GM18861 (cell line): Measurements from ENCODE around the gene NCKAP5.

ENCODE experiments used
- ATAC-seq: cut with Tn5 transposase; IDR thresholded peaks from one replicate; pipeline ENCODE4 v1.9.1; 2021; ENCODE audit not compliant: unreplicated experiment

NCKAP5 gene

DNA sequence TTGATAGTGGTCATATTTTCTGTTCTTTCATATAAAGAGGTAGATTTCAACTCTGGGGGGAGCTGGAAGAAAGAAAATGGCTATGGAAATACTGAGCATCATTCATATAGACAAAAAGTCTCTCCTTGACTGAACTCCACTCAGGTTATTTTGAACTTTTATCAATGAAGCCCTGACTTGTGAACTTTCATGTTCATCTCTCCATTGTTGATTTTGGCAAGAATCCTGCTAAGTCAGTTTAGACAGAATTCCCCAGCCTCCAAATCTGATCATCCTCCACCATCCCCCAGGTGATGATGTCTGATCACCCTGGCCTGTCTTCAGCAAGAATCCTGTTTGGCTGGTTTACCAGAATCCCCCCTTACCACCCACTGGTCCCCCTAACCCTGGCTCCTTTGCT is 395.0 kb downstream of the NCKAP5 start:
- ATAC-seq, result no peak

- ATAC-seq, result no peak
These were observed 396.8 kb downstream of the NCKAP5 start for GRCh38 chr2:133171393-133172004.

DNA sequence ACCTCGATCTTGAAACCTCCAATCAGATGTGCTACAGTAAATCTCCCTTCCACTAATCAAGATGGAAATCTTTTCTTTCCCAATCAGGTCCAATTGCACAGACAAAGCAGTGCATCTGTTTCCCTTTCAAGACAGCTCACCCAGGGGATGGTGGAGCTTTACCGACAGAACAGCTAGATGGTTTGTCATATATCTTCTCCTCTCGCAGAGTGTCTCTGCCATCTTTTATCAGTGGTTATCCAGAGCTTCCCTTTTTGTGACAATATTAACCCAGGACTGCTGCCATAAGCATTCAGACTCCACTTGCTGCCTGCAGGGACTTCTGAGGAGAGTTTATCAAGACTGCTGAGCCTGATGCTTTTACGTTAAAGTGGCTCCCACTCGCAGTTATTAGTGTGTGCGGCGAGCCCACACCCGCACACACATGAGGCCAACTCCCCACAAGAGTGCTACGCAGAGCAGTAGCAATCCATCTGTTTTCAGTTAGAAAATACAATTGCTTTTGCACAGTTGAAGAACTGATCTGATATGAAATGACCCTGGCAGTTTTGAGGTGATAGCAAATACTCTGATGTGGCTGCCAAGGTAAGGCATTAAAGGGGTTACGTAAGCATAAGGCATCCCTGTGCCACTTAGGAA is 398.9 kb downstream of the NCKAP5 start:
- ATAC-seq, result no peak

- ATAC-seq, result no peak
These were observed 400.3 kb downstream of the NCKAP5 start for GRCh38 chr2:133167990-133168389.

- no peak for ATAC-seq
These were observed 401.0 kb downstream of the NCKAP5 start for GRCh38 chr2:133167223-133167622.

GRCh38 chr2:133166031-133166430 is 402.2 kb downstream of the NCKAP5 start:
- ATAC-seq, result no peak

DNA sequence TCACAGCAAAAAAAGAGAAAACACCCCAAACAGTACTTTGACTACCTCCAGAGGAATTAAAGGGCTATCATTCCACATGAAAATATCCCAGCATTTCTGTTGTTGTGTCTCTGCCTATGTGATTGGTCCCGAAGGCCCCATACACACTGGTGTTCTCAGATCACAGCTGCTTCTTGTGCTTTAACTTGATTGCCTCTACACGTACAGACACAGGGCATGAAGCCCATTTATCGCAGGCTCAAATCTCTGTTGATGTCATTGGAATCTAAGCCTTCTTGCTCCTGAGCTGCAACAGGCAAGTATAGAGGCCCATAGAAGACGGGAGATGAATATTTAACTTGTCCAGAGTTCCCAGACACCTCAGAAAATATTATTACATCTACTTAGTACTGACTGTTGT is 405.2 kb downstream of the NCKAP5 start:
- no peak for ATAC-seq

DNA sequence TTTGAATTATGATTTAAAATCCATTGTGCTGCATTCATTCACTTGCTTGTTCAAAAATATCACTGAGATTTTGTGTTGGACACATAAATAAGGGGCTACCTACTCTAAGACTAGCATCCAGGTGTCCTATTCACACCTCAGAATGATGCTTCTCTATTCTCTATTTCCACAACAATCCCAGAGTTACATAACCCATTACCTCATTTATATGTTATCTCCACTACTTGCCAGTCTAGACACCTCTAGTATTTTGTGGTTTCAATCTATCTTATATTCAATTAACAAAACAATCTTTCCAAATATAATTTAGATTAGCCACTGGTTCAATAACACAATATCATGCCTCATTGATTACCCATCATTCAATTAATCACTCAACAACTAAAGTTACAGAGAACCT is 409.8 kb downstream of the NCKAP5 start:
- ATAC-seq, result no peak

DNA sequence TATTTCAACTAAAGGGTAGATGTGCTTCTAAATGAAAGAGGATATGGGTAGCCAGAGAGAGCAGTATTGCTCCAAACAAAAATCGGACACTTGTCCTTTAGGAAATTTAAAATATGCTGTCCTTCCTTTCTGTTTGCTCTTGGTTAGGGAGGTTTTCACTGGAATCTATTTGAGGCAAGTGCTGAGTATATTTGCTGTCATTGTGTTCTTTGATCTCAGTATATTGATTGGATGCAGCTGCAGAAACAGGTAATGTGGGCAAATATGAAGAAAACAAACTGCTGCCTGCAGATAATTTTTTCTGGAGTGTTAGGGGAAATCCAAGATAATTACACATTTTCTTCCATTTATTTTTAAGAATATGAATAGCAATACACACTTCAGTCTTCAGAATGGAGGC is 410.2 kb downstream of the NCKAP5 start:
- ATAC-seq, result no peak

DNA sequence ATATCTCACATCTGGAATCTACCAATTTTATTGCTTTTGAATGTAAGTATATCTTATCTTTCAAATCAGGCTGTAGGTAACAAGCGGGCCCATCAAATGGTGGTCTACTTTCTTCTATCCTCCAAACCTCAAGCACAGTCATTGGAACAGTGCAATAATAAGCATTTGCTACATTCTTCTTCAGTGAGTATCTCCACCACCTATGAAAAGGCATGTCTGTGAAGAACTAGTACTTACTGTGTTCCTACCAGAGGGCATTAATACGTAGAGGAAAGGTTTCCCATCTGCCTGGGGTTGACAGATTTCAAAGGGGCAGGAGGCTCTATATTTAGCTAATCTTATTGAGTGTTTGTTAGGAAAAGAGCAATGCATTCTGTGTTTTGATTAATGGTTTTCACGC is 411.1 kb downstream of the NCKAP5 start:
- no peak for ATAC-seq

- no peak for ATAC-seq
These were observed 415.5 kb downstream of the NCKAP5 start for GRCh38 chr2:133152801-133153200.

DNA sequence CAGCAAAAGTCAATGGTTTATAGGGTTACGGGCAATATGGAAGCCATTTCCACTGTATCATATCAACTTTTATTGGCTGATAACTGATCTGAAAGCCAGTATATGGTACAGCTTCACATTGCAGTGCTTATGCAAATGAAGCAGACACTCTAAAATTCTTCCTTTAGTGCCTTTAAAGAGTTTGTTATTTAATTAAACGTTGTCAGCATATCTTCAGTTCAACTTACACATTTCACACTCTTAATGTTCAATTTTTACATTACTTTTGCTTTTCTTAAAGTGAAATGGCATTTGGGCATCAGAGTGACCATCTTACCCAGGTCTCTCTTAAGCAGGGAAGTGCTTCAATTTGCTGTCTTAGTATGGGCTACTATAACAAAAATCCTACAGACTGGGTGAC is 420.1 kb downstream of the NCKAP5 start:
- ATAC-seq, result no peak

- ATAC-seq, result no peak
These were observed 421.4 kb downstream of the NCKAP5 start for GRCh38 chr2:133146893-133147292.

DNA sequence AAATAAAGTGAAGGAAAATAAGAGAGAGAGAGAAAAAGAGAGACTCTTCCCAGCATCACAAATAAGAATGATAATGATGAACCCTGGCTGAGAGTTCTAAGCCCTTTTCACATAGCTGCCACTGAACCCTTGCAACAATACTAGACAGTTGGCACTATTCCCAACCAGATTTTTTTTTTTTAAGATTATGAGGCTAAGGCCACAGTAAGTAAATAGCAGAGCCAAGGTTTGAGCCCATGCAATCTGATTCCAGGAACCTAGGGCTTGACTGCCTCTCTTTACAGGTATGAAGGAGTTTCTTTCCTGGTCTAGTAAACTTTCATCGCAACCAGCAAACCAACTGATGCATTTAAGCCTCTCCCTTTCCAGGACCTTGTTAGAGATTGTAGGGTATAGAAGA is 424.6 kb downstream of the NCKAP5 start:
- no peak for ATAC-seq

DNA sequence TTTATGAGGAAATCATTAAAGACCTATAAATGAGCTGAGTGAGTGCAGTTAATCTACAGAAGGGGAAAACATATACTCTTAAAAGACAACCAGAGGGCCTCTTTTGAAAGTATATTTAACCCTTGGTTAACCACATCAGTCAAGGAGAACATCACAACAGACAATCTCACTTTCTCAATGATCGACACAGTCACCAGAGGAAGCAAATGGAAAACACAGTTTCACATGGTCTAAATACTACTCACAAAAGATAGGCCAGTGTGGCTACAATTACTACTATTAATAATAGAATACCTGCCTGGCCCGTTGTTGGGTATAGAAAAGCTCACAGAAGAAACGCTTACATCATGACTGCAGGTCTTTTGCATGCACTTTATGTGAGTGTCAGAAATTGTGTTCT is 426.2 kb downstream of the NCKAP5 start:
- ATAC-seq, result peak; percentile 38

DNA sequence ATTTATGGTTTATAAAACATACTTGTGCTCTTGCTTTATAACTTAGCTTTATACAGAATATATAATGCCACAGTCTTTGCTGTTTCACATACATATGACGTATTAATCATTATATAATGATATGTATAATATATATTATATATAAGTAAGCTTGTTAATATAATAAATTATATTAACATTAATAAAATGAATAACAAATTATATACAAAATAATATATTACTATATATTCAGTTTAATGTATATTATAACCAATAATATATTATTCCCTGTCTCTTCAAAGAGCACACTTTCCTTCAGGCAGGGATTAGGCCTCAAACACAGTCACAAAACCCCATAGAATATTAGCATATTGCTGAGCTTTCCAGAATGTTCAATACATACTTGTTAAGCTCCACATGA is 427.6 kb downstream of the NCKAP5 start:
- ATAC-seq, result no peak

- ATAC-seq, result peak; percentile 52
These were observed 428.3 kb downstream of the NCKAP5 start for GRCh38 chr2:133139847-133140533.

GRCh38 chr2:133138693-133139092 is 429.6 kb downstream of the NCKAP5 start:
- no peak for ATAC-seq

DNA sequence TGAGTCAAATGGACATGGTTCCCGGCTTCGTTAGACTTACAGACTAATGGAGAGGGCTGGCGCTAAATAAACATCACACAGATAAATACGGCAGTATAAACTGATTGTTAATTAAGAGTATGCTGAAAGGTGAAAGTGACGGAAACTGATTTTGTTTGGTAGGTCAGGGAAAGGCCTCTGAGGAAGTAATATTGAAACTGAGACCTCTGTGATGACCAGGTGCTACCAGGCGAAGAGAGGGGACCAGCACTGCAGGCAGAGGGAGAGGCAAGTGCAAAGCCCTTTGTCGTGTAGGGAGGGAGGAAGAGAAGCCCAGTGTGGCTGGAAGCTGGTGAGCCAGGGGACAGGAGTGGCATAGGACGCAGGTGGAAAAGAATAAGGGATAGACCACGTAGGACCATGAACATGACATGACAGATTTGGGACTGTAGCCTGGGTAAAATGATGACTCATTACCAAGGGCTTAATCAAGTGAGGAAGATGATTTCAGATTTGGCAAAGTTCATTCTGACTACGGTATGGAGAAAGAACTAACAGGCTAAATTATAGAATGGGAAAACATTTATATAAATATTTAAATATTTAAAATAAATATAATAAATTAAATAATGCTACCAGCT is 433.1 kb downstream of the NCKAP5 start:
- ATAC-seq, result no peak

- ATAC-seq, result no peak
These were observed 437.6 kb downstream of the NCKAP5 start for GRCh38 chr2:133130548-133131246.

GRCh38 chr2:133124446-133124845 is 443.8 kb downstream of the NCKAP5 start:
- ATAC-seq, result no peak
